ENCODE measurements around the gene CDCP2. TPM values are rescaled to one million over a fixed set of nuclear protein-coding genes. Genes with fewer than 3 reads are reported as not detected.
"Not testable (repeated sequence)": the region's sequence is repeated elsewhere in the genome, so short reads cannot be mapped to it uniquely, and the experiment has no call there.

The CDCP2 gene
- total RNA-seq, 1 donor from 2014 or later, result not detected

GRCh38 chr1:54168206-54168965 lies 15.6 kb upstream of the CDCP2 start:
- intact Hi-C loops (cut with micrococcal nuclease), result no loop called here

GRCh38 chr1:54167422-54168139 lies 14.8 kb upstream of the CDCP2 start:
- intact Hi-C loops (cut with micrococcal nuclease), result no loop called here

- intact Hi-C loops (cut with micrococcal nuclease), result not testable (repeated sequence)
These were observed 13.6 kb upstream of the CDCP2 start for GRCh38 chr1:54166357-54166756.

GRCh38 chr1:54165146-54165545 lies 12.3 kb upstream of the CDCP2 start:
- intact Hi-C loops (cut with micrococcal nuclease), result no loop called here

- intact Hi-C loops (cut with micrococcal nuclease), result no loop called here
These were observed 10.8 kb upstream of the CDCP2 start for GRCh38 chr1:54163573-54163972.

- intact Hi-C loops (cut with micrococcal nuclease), result no loop called here
These were observed 10.3 kb upstream of the CDCP2 start for GRCh38 chr1:54163051-54163450.

- intact Hi-C loops (cut with micrococcal nuclease), result no loop called here
These were observed 8.8 kb upstream of the CDCP2 start for GRCh38 chr1:54161495-54162168.

GRCh38 chr1:54160351-54160750 lies 7.6 kb upstream of the CDCP2 start:
- intact Hi-C loops (cut with micrococcal nuclease), result no loop called here

- intact Hi-C loops (cut with micrococcal nuclease), result no loop called here
These were observed 7.0 kb upstream of the CDCP2 start for GRCh38 chr1:54159733-54160316.

- intact Hi-C loops (cut with micrococcal nuclease), result no loop called here
These were observed 5.3 kb upstream of the CDCP2 start for GRCh38 chr1:54158071-54158470.

GRCh38 chr1:54157401-54157800 lies 4.6 kb upstream of the CDCP2 start:
- intact Hi-C loops (cut with micrococcal nuclease), result no loop called here

GRCh38 chr1:54156986-54157385 lies 4.2 kb upstream of the CDCP2 start:
- intact Hi-C loops (cut with micrococcal nuclease), result no loop called here

- intact Hi-C loops (cut with micrococcal nuclease), result no loop called here
These were observed 3.4 kb upstream of the CDCP2 start for GRCh38 chr1:54156201-54156600.

GRCh38 chr1:54153535-54154439 lies 987 bp upstream of the CDCP2 start:
- intact Hi-C loops (cut with micrococcal nuclease), result no loop called here

GRCh38 chr1:54151013-54151412 lies 1.8 kb downstream of the CDCP2 start:
- intact Hi-C loops (cut with micrococcal nuclease), result no loop called here

GRCh38 chr1:54149734-54150133 lies 3.1 kb downstream of the CDCP2 start:
- intact Hi-C loops (cut with micrococcal nuclease), result no loop called here

GRCh38 chr1:54144366-54144765 lies 8.4 kb downstream of the CDCP2 start:
- intact Hi-C loops (cut with micrococcal nuclease), result no loop called here

- intact Hi-C loops (cut with micrococcal nuclease), result no loop called here
These were observed 10.5 kb downstream of the CDCP2 start for GRCh38 chr1:54142146-54142900.

- intact Hi-C loops (cut with micrococcal nuclease), result no loop called here
These were observed 13.1 kb downstream of the CDCP2 start for GRCh38 chr1:54139711-54140110.

GRCh38 chr1:54138994-54139393 lies 13.8 kb downstream of the CDCP2 start:
- intact Hi-C loops (cut with micrococcal nuclease), result no loop called here

Measured in T-helper 2 cell treated with Interferon-gamma antibody and Interleukin-4, amounts not matched to agents 100 ng/mL and 5 ng/mL, for 36 hours (primary cell).